GM19035 (cell line): ENCODE results near the gene UCP2.

ENCODE experiments used
- ATAC-seq: cut with Tn5 transposase; IDR thresholded peaks from one replicate; pipeline ENCODE4 v1.9.1; 2021; ENCODE audit not compliant: unreplicated experiment

Gene UCP2

GRCh38 chr11:74010306-74011300 is 28.0 kb upstream of the UCP2 start:
- no peak for ATAC-seq

- no peak for ATAC-seq
Observed at GRCh38 chr11:74009675-74010305, 27.1 kb upstream of the UCP2 start.

- ATAC-seq, result no peak
Observed at GRCh38 chr11:74009230-74009547, 26.5 kb upstream of the UCP2 start.

- ATAC-seq, result no peak
Observed at GRCh38 chr11:74008373-74009229, 26.0 kb upstream of the UCP2 start, which contains the start of gene UCP3. Gene UCP3, minus strand, starts transcription at chr11:74009085. Its CDS starts 2,043 bp downstream, at chr11:74007042.

- ATAC-seq, result no peak
Observed at GRCh38 chr11:74007691-74008372, 25.2 kb upstream of the UCP2 start.

- ATAC-seq, result no peak
Observed at GRCh38 chr11:74006743-74007304, 24.2 kb upstream of the UCP2 start.

- ATAC-seq, result no peak
Observed at GRCh38 chr11:74005721-74006517, 23.3 kb upstream of the UCP2 start.

GRCh38 chr11:74004759-74005615 is 22.3 kb upstream of the UCP2 start:
- no peak for ATAC-seq

GRCh38 chr11:74004046-74004695 is 21.5 kb upstream of the UCP2 start:
- ATAC-seq, result no peak

GRCh38 chr11:74002832-74003231 is 20.2 kb upstream of the UCP2 start:
- no peak for ATAC-seq

- no peak for ATAC-seq
Observed at GRCh38 chr11:74001822-74002286, 19.2 kb upstream of the UCP2 start.

GRCh38 chr11:74000307-74001133 is 17.9 kb upstream of the UCP2 start:
- no peak for ATAC-seq

GRCh38 chr11:73999581-74000306 is 17.1 kb upstream of the UCP2 start:
- ATAC-seq, result no peak

GRCh38 chr11:73998846-73999575 is 16.4 kb upstream of the UCP2 start:
- ATAC-seq, result no peak

GRCh38 chr11:73997120-73997770 is 14.6 kb upstream of the UCP2 start:
- no peak for ATAC-seq
